22Rv1 (cell line): Measurements from ENCODE around the gene GNB5.

Source experiments
- CTCF ChIP-seq: fragments of 450-650 bp; IDR thresholded peaks from 2 replicates; pipeline ENCODE4 v1.5.1; 2017; ENCODE audit warnings: mild to moderate bottlenecking
- ZFX ChIP-seq: fragments of 450-650 bp; IDR thresholded peaks from 2 replicates; pipeline ENCODE4 v1.6.1; 2017; ENCODE audit warnings: antibody characterized with exemption, borderline replicate concordance

- TF ChIP-seq CTCF (no peak), ZFX (no peak)
These were observed 76.7 kb downstream of the GNB5 start for GRCh38 chr15:52114261-52115055.
